ENCODE results near the gene PARS2. TPM values are rescaled to one million over a fixed set of nuclear protein-coding genes. Genes with fewer than 3 reads are reported as not detected.

The PARS2 gene
- total and polyA plus RNA-seq, 2 experiments from 2014 or later, result 5.9 to 13.6 TPM

GRCh38 chr1:54811739-54812655 lies 47.7 kb upstream of the PARS2 start (continued):
- TF ChIP-seq, protein P1, sequence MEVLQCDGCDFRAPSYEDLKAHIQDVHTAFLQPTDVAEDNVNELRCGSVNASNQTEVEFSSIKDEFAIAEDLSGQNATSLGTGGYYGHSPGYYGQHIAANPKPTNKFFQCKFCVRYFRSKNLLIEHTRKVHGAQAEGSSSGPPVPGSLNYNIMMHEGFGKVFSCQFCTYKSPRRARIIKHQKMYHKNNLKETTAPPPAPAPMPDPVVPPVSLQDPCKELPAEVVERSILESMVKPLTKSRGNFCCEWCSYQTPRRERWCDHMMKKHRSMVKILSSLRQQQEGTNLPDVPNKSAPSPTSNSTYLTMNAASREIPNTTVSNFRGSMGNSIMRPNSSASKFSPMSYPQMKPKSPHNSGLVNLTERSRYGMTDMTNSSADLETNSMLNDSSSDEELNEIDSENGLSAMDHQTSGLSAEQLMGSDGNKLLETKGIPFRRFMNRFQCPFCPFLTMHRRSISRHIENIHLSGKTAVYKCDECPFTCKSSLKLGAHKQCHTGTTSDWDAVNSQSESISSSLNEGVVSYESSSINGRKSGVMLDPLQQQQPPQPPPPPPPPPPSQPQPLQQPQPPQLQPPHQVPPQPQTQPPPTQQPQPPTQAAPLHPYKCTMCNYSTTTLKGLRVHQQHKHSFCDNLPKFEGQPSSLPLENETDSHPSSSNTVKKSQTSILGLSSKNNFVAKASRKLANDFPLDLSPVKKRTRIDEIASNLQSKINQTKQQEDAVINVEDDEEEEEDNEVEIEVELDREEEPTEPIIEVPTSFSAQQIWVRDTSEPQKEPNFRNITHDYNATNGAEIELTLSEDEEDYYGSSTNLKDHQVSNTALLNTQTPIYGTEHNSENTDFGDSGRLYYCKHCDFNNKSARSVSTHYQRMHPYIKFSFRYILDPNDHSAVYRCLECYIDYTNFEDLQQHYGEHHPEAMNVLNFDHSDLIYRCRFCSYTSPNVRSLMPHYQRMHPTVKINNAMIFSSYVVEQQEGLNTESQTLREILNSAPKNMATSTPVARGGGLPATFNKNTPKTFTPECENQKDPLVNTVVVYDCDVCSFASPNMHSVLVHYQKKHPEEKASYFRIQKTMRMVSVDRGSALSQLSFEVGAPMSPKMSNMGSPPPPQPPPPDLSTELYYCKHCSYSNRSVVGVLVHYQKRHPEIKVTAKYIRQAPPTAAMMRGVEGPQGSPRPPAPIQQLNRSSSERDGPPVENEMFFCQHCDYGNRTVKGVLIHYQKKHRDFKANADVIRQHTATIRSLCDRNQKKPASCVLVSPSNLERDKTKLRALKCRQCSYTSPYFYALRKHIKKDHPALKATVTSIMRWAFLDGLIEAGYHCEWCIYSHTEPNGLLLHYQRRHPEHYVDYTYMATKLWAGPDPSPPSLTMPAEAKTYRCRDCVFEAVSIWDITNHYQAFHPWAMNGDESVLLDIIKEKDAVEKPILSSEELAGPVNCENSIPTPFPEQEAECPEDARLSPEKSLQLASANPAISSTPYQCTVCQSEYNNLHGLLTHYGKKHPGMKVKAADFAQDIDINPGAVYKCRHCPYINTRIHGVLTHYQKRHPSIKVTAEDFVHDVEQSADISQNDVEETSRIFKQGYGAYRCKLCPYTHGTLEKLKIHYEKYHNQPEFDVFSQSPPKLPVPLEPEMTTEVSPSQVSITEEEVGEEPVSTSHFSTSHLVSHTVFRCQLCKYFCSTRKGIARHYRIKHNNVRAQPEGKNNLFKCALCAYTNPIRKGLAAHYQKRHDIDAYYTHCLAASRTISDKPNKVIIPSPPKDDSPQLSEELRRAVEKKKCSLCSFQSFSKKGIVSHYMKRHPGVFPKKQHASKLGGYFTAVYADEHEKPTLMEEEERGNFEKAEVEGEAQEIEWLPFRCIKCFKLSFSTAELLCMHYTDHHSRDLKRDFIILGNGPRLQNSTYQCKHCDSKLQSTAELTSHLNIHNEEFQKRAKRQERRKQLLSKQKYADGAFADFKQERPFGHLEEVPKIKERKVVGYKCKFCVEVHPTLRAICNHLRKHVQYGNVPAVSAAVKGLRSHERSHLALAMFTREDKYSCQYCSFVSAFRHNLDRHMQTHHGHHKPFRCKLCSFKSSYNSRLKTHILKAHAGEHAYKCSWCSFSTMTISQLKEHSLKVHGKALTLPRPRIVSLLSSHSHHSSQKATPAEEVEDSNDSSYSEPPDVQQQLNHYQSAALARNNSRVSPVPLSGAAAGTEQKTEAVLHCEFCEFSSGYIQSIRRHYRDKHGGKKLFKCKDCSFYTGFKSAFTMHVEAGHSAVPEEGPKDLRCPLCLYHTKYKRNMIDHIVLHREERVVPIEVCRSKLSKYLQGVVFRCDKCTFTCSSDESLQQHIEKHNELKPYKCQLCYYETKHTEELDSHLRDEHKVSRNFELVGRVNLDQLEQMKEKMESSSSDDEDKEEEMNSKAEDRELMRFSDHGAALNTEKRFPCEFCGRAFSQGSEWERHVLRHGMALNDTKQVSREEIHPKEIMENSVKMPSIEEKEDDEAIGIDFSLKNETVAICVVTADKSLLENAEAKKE (CRISPR knock-in tag; IDR thresholded peaks at IDR 0.05), result no peak
- no peak for TF ChIP-seq ZNF114 (CRISPR knock-in tag; IDR thresholded peaks at IDR 0.05)
- no peak for TF ChIP-seq POLR2AphosphoS5 (IDR thresholded peaks at IDR 0.05; ENCODE audit: low read depth)
- TF ChIP-seq, protein P2, sequence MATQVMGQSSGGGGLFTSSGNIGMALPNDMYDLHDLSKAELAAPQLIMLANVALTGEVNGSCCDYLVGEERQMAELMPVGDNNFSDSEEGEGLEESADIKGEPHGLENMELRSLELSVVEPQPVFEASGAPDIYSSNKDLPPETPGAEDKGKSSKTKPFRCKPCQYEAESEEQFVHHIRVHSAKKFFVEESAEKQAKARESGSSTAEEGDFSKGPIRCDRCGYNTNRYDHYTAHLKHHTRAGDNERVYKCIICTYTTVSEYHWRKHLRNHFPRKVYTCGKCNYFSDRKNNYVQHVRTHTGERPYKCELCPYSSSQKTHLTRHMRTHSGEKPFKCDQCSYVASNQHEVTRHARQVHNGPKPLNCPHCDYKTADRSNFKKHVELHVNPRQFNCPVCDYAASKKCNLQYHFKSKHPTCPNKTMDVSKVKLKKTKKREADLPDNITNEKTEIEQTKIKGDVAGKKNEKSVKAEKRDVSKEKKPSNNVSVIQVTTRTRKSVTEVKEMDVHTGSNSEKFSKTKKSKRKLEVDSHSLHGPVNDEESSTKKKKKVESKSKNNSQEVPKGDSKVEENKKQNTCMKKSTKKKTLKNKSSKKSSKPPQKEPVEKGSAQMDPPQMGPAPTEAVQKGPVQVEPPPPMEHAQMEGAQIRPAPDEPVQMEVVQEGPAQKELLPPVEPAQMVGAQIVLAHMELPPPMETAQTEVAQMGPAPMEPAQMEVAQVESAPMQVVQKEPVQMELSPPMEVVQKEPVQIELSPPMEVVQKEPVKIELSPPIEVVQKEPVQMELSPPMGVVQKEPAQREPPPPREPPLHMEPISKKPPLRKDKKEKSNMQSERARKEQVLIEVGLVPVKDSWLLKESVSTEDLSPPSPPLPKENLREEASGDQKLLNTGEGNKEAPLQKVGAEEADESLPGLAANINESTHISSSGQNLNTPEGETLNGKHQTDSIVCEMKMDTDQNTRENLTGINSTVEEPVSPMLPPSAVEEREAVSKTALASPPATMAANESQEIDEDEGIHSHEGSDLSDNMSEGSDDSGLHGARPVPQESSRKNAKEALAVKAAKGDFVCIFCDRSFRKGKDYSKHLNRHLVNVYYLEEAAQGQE (IDR thresholded peaks at IDR 0.05; ENCODE audit: unreplicated experiment), result no peak
- TF ChIP-seq EZH2phosphoT487 (IDR thresholded peaks at IDR 0.05; ENCODE audit: unreplicated experiment), result no peak
- no peak for TF ChIP-seq NANOG (IDR thresholded peaks at IDR 0.05; ENCODE audit: borderline replicate concordance)
- TF ChIP-seq CREB1 (CRISPR knock-in tag; IDR thresholded peaks at IDR 0.05; ENCODE audit: low read depth), result no peak
- TF ChIP-seq EZH2 (IDR thresholded peaks at IDR 0.05; ENCODE audit: low read depth, unreplicated experiment), result no peak
- TF ChIP-seq, protein P3, sequence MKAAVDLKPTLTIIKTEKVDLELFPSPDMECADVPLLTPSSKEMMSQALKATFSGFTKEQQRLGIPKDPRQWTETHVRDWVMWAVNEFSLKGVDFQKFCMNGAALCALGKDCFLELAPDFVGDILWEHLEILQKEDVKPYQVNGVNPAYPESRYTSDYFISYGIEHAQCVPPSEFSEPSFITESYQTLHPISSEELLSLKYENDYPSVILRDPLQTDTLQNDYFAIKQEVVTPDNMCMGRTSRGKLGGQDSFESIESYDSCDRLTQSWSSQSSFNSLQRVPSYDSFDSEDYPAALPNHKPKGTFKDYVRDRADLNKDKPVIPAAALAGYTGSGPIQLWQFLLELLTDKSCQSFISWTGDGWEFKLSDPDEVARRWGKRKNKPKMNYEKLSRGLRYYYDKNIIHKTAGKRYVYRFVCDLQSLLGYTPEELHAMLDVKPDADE (IDR thresholded peaks at IDR 0.05), result no peak
- no peak for TF ChIP-seq STAT1 (IDR thresholded peaks at IDR 0.05; ENCODE audit: unreplicated experiment)
- TF ChIP-seq JUNB (IDR thresholded peaks at IDR 0.05; ENCODE audit: unreplicated experiment), result no peak
- TF ChIP-seq ZNF331 (CRISPR knock-in tag; IDR thresholded peaks at IDR 0.05; ENCODE audit: low read depth), result no peak

All from GM23338 (cell line).